SK-N-DZ (cell line): ENCODE results near the gene OTC.

Experiments
- DNase-seq: peaks from one replicate; pipeline ENCODE4 v3.0.0-alpha.2; 2015; ENCODE audit warnings: low spot score

Gene OTC

DNA sequence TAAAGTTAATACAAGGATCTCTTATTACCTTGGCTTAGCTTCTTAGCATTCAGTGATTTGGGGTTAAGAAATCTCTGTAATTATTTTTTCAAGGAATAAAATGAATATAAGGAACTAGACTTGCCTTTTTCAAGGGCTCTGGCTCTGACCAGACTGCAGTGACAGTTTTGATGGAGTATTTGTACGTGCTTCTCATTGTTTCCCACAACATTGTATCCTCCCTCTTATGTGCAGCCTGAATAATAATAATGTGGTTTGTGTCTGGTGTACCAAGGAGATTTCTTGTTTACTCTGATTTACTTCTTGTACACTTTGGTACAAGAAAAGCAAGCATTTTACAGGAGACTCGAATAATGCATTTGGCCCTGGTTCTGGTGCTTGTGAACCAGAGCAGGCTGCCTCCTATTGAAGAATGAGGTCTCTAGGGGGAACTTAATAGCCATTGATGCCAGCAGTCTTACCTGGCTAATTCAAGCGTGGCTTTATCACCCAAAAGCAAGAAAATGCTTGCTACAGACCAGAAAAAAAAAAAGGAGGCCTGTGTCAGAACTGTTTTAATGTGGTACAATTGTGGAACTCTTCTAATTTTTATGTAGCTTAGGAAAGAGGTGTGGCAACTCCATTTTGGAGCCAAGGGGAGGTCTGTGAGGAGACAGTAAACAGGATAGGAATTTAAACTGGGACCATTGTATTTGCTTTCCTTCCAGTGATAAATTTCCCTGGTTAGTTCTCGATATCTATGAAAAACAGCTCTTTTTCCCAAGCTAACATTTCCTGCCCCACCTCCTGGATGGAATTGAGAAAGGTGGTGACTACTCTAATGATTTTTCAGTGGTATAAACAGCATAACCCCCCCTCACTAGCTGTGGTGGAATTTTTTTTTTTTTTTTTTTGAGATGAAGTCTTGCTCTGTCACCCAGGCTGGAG is 5.6 kb downstream of the OTC start:
- DNase-seq, result no peak

- no peak for DNase-seq
These were observed 10.6 kb downstream of the OTC start for GRCh38 chrX:38363046-38363445.

- DNase-seq, result no peak
These were observed 13.6 kb downstream of the OTC start for GRCh38 chrX:38365954-38366353.

DNA sequence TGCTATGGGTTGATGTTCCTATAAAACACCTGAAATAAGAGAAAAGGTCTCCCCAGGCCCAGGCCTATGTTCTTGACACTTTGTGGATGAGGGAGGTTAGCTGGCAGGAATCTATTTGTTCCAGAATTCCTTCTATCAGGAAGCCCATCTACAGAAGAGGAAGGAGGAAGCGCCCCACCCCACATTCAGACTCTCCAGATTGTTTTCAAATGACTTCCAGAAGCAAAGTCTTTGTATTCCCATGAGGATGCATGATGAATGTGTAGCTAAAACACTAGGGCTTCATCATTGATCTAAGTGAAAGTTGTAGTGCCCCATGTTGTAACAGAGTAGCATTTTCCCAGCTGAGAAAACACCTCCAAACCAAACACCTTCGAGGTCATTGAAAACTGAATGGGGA is 16.4 kb downstream of the OTC start:
- no peak for DNase-seq

DNA sequence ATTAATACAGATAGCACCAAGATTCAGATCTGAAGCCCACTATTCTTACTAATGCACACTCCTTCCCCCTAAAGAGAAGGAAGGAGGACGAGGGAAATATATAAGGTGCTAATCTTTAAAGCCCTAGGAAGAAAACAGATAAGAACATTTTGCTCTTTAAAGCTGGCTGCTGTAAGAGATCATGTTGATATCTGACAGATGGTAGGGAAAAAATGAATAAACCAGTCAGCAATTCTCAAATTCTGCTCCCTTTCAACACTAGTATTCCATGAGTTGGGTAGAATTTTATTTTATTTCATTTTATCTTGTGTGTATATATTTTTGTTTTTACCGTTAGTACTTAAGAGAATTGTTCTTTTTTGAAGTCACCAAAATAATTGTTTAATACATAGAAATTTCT is 19.2 kb downstream of the OTC start:
- no peak for DNase-seq

GRCh38 chrX:38374431-38374830 is 22.0 kb downstream of the OTC start:
- no peak for DNase-seq

DNA sequence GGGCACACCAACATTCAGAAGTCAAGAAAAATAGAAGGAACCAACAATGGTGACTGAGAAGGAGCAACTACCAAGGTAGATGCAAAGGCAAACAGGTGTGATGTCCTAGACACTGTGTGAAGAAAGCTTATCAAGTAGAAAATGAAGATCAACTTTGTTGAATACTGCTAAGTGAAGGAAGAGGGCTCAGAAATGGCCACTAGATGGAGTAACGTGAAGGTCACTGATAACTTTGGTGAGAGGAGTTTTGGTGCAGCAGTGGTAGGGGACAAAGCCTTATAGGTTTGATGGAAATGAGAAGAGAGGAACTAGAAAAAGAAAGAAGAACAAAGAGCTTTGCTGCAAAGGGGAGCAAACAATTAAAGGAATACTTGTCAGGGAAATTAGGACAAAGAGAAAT is 23.5 kb downstream of the OTC start:
- DNase-seq, result no peak

- no peak for DNase-seq
These were observed 24.3 kb downstream of the OTC start for GRCh38 chrX:38376747-38377146.

- DNase-seq, result no peak
These were observed 26.7 kb downstream of the OTC start for GRCh38 chrX:38379088-38379487.

- no peak for DNase-seq
These were observed 30.3 kb downstream of the OTC start for GRCh38 chrX:38382663-38383062.

- no peak for DNase-seq
These were observed 48.0 kb downstream of the OTC start for GRCh38 chrX:38400389-38400910.

GRCh38 chrX:38402118-38402517 is 49.7 kb downstream of the OTC start:
- no peak for DNase-seq

- no peak for DNase-seq
These were observed 51.4 kb downstream of the OTC start for GRCh38 chrX:38403834-38404233.

- DNase-seq, result no peak
These were observed 54.7 kb downstream of the OTC start for GRCh38 chrX:38407126-38407525.

DNA sequence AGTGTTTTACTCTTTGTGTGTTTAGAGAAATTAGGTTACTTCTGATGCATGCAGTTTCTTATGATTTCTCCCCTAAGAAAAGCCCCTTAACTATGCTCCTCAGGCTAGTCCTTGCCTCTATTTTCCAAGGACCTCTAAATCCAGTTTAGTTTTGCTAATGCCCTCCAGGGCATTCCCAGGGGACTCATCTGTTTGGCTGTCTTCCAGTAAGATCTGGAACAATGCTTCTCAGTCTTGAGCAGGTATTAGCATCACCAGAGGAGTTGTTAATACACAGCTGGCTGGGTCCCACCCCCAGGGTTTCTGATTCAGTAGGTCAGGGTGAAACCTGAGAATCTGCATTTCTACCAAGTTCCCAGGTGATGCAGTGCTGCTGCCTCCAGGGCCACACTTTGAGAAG is 56.9 kb downstream of the OTC start:
- no peak for DNase-seq

- no peak for DNase-seq
These were observed 74.4 kb downstream of the OTC start for GRCh38 chrX:38426785-38427184.

GRCh38 chrX:38431525-38431924 is 79.1 kb downstream of the OTC start:
- no peak for DNase-seq

DNA sequence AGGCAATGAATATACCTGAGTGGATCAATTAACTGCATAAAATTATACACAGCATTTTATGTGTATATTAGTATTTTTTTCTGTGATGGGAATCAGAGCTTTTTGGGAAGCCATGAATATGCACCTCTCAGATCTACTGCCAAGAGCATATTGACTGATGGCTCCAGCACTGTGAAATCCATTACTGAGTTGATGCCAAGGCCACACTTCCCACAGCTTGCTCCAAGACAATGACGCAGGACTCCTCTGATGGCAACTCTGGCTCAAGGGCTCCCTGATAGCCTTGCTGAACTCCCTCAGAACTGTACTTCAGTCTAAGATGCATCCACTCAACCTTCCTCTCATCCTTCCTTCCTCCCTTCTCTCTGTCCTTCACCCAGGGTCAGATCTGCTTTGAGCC is 82.7 kb downstream of the OTC start:
- DNase-seq, result no peak

DNA sequence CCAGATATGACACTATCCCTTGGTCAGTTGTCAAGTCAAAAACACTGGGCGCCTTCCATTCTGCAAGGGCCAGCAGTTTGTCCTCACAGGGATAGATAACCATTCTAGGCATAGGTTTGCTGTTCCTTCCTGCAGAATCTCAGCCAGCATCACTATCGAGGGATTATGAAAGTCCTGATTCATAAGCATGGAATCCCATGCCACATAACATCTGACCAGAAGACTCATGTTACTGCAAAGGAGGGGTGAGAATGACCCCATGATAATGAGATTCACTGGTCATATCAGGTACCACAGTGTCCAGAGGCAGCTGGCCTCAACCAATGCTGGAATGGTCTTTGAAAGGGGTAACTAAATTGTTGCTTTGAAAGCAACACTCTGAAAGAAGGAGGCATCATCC is 84.7 kb downstream of the OTC start:
- no peak for DNase-seq

GRCh38 chrX:38438321-38438720 is 85.9 kb downstream of the OTC start:
- DNase-seq, result no peak

GRCh38 chrX:38452603-38453002 is 100.2 kb downstream of the OTC start:
- no peak for DNase-seq

- no peak for DNase-seq
These were observed 105.7 kb downstream of the OTC start for GRCh38 chrX:38458071-38458470.

GRCh38 chrX:38462257-38462656 is 109.9 kb downstream of the OTC start:
- DNase-seq, result no peak
